HepG2 (cell line): Measurements from ENCODE around the gene NECAP2. TPM values are rescaled to one million over a fixed set of nuclear protein-coding genes. Genes with fewer than 3 reads are reported as not detected.
A peak's percentile ranks its signal among the peaks of the same experiment; 100 is the strongest.

Experiments used
- AGO1 ChIP-seq: fragments of 200-400 bp; formaldehyde crosslinking; IDR thresholded peaks from 2 replicates; pipeline ENCODE4 v1.6.1; 2017; ENCODE audit warnings: mild to moderate bottlenecking, low read depth, low read length, moderate library complexity; ENCODE audit not compliant: poor library complexity, severe bottlenecking
- ATM ChIP-seq: fragments of 450-650 bp; IDR thresholded peaks from 2 replicates; pipeline ENCODE4 v1.7.1; 2017; ENCODE audit warnings: mild to moderate bottlenecking, borderline replicate concordance
- BCL6 ChIP-seq: IDR thresholded peaks from 2 replicates; pipeline ENCODE4 v1.6.1; 2016; ENCODE audit warnings: missing genetic modification reagents, missing compliant biosample characterization
- BRF2 ChIP-seq: sonication (generic); formaldehyde crosslinking; IDR thresholded peaks from 2 replicates; pipeline ENCODE4 v1.8.1; 2022; ENCODE audit warnings: mild to moderate bottlenecking, missing genetic modification reagents
- FOXO4 ChIP-seq: sonication (generic); formaldehyde crosslinking; conservative IDR thresholded peaks from 2 replicates; pipeline ENCODE4 v1.8.1; 2023; ENCODE audit warnings: missing genetic modification reagents
- GMEB1 ChIP-seq: sonication (generic); formaldehyde crosslinking; IDR thresholded peaks from 2 replicates; pipeline ENCODE4 v1.5.1; 2020; ENCODE audit warnings: missing genetic modification reagents, mild to moderate bottlenecking, borderline replicate concordance
- GPBP1L1 ChIP-seq: sonication (generic); formaldehyde crosslinking; IDR thresholded peaks from 2 replicates; pipeline ENCODE4 v1.5.0; 2020; ENCODE audit warnings: mild to moderate bottlenecking, missing genetic modification reagents
- POLR2A ChIP-seq, 2 experiments: IDR thresholded peaks; 2 replicates each; pipeline ENCODE4 v1.6.1; 2011; ENCODE audit warnings: low read depth in 2 of 2, low read length in 2 of 2, mild to moderate bottlenecking in 1 of 2, moderate library complexity in 1 of 2; ENCODE audit not compliant: insufficient read depth in 1 of 2
- RCOR2 ChIP-seq: IDR thresholded peaks from 2 replicates; pipeline ENCODE4 v1.6.1; 2016; ENCODE audit warnings: missing biosample characterization, missing genetic modification reagents
- RFX3 ChIP-seq: IDR thresholded peaks from 2 replicates; pipeline ENCODE4 v1.6.1; 2016; ENCODE audit warnings: missing biosample characterization, missing genetic modification reagents
- SMARCE1 ChIP-seq: fragments of 450-650 bp; IDR thresholded peaks from 2 replicates; pipeline ENCODE4 v1.6.1; 2017; ENCODE audit warnings: borderline replicate concordance
- TFDP1 ChIP-seq: IDR thresholded peaks from 2 replicates; pipeline ENCODE4 v1.6.1; 2016; ENCODE audit warnings: missing compliant biosample characterization, missing genetic modification reagents, borderline replicate concordance
- THAP8 ChIP-seq: sonication (generic); formaldehyde crosslinking; IDR thresholded peaks from 2 replicates; pipeline ENCODE4 v1.5.1; 2020; ENCODE audit warnings: missing genetic modification reagents, mild to moderate bottlenecking, borderline replicate concordance
- ZNF382 ChIP-seq: sonication (generic); formaldehyde crosslinking; IDR thresholded peaks from 2 replicates; pipeline ENCODE4 v1.5.0; 2020; ENCODE audit warnings: missing genetic modification reagents, mild to moderate bottlenecking, borderline replicate concordance
- ZNF484 ChIP-seq: sonication (generic); formaldehyde crosslinking; IDR thresholded peaks from 2 replicates; pipeline ENCODE4 v1.5.1; 2020; ENCODE audit warnings: mild to moderate bottlenecking, low read depth, missing genetic modification reagents, borderline replicate concordance
- ZNF547 ChIP-seq: sonication (generic); formaldehyde crosslinking; IDR thresholded peaks from 2 replicates; pipeline ENCODE4 v1.5.1; 2020; ENCODE audit warnings: mild to moderate bottlenecking, missing genetic modification reagents
- ZNF558 ChIP-seq: sonication (generic); formaldehyde crosslinking; IDR thresholded peaks from 2 replicates; pipeline ENCODE4 v1.9.0; 2022; ENCODE audit warnings: mild to moderate bottlenecking, missing genetic modification reagents, borderline replicate concordance
- ZNF562 ChIP-seq: sonication (generic); formaldehyde crosslinking; IDR thresholded peaks from 2 replicates; pipeline ENCODE4 v1.8.0; 2022; ENCODE audit warnings: missing genetic modification reagents, borderline replicate concordance
- ZNF713 ChIP-seq: sonication (generic); formaldehyde crosslinking; IDR thresholded peaks from 2 replicates; pipeline ENCODE4 v1.4.0; 2020; ENCODE audit warnings: mild to moderate bottlenecking, missing genetic modification reagents
- ZNF776 ChIP-seq: sonication (generic); formaldehyde crosslinking; IDR thresholded peaks from 2 replicates; pipeline ENCODE4 v1.4.0; 2020; ENCODE audit warnings: mild to moderate bottlenecking, missing genetic modification reagents
- ZNF790 ChIP-seq: sonication (generic); formaldehyde crosslinking; IDR thresholded peaks from 2 replicates; pipeline ENCODE4 v1.8.0; 2022; ENCODE audit warnings: missing genetic modification reagents, mild to moderate bottlenecking, borderline replicate concordance
- ZNF83 ChIP-seq: sonication (generic); formaldehyde crosslinking; IDR thresholded peaks from 2 replicates; pipeline ENCODE4 v1.4.0; 2020; ENCODE audit warnings: missing genetic modification reagents, mild to moderate bottlenecking, borderline replicate concordance
- polyA plus RNA-seq, 8 experiments: library from polyadenylated mRNA; depleted of rRNA in 3 of 8; stranded (reverse) in 7 of 8; unstranded in 1 of 8; fragments of >200 nt; fragmentation: Illumina TruSeq in 4 of 8; extraction: Trizol in 4 of 8; gene quantifications; 2 replicates each; pipeline versions ENCODE4 v1.2.1 to v1.2.3, GENCODE V29; 2011 to 2016; ENCODE audit warnings: low read depth in 4 of 8, missing spikeins in 1 of 8, mixed read lengths in 1 of 8; ENCODE audit not compliant: insufficient read depth in 1 of 8
- total RNA-seq, 5 experiments: library from RNA; depleted of rRNA; stranded (reverse); fragments of >200 nt; fragmentation: Illumina TruSeq; extraction: Trizol; gene quantifications; 2 replicates each; pipeline ENCODE4 v1.2.3, GENCODE V29; 2016; ENCODE audit warnings: low read depth in 1 of 5

The NECAP2 gene
- total and polyA plus RNA-seq, 2 of the 13 experiments (the other 11 are each of a cell fraction or from before 2014, with no cell fraction given) = 38.5 to 52.3 TPM

- TF ChIP-seq GMEB1 (CRISPR knock-in tag) (peak; percentile 42), ZNF790 (CRISPR knock-in tag) (peak; percentile 64; the same call in 1 of the 2 replicates), POLR2A (IDR thresholded peaks at IDR 0.05; ENCODE audit: insufficient read depth in 1 of 2, low read depth in 2 of 2, low read length in 2 of 2) (no peak; a peak in 2 of 4 replicates), ATM (no peak), TFDP1 (CRISPR knock-in tag) (no peak; the same call in 1 of the 2 replicates), BCL6 (no peak), ZNF484 (CRISPR knock-in tag) (no peak), ZNF713 (CRISPR knock-in tag) (no peak), AGO1 (no peak), ZNF562 (CRISPR knock-in tag) (no peak), BRF2 (no peak), GPBP1L1 (CRISPR knock-in tag) (no peak), RFX3 (no peak), ZNF776 (CRISPR knock-in tag) (no peak), FOXO4 (CRISPR knock-in tag) (no peak), SMARCE1 (no peak), THAP8 (CRISPR knock-in tag) (no peak), RCOR2 (no peak; the same call in 1 of the 2 replicates), ZNF382 (CRISPR knock-in tag) (no peak), ZNF547 (CRISPR knock-in tag) (peak; percentile 45; the same call in 1 of the 2 replicates), ZNF83 (CRISPR knock-in tag) (no peak), ZNF558 (CRISPR knock-in tag) (peak; percentile 88; the same call in 1 of the 2 replicates)
Measured at GRCh38 chr1:16498573-16499413, 58.3 kb downstream of the NECAP2 start (continued).
